ENCODE data around the gene SPA17. TPM values are rescaled to one million over a fixed set of nuclear protein-coding genes. Genes with fewer than 3 reads are reported as not detected.

The SPA17 gene
- total RNA-seq, 2 experiments from 2014 or later, result 5.1 to 5.5 TPM

- DNase-seq (ENCODE audit: low spot score), result peak; percentile 90
- no peaks in the 10 kb centered on the region for H3K79me2 ChIP-seq (ENCODE audit: insufficient read depth, low read depth, low read length)
- H4K20me1 ChIP-seq (ENCODE audit: insufficient read depth, low read length), result no peaks in the 10 kb centered on the region; the same call in 1 of the 2 replicates
- TSS peak; percentile 41 for BruUV-seq (replicated peaks)
- ChIA-PET CTCF (ENCODE audit: unreplicated experiment) (interaction anchor here (0.6 to 1.3 kb wide), 6 partner anchors 16 to 209 kb away, joined by 3 to 5 read pairs (median 4); no protein-coding TSS in a partner anchor), POLR2A (interaction anchor here (0.6 to 2.7 kb wide), 8 partner anchors 17 to 821 kb away, joined by 3 to 9 read pairs (median 4); partner anchors contain the start of genes SIAE and SPA17)
- H3K4me1 ChIP-seq (ENCODE audit: insufficient read depth, low read length, poor library complexity, severe bottlenecking), result peaks cover 23% of the 10 kb centered on the region
- H3K4me2 ChIP-seq (ENCODE audit: low read length), result peak overlapping the region; percentile 74
- TF ChIP-seq CTCF (conservative IDR thresholded peaks at IDR 0.05; ENCODE audit: low read length) (peak; percentile 84), EZH2phosphoT487 (IDR thresholded peaks at IDR 0.05; ENCODE audit: borderline replicate concordance, low read depth, low read length) (no peak)
- peak overlapping the region; percentile 75 for H2AFZ ChIP-seq (ENCODE audit: low read length)
- peak overlapping the region; percentile 61 for H3K27ac ChIP-seq (ENCODE audit: low read depth, low read length, poor library complexity, severe bottlenecking)
- peak overlapping the region; percentile 70 for H3K4me3 ChIP-seq (ENCODE audit: low read depth, low read length, poor library complexity, severe bottlenecking)
- H3K36me3 ChIP-seq (ENCODE audit: insufficient read depth, low read length), result no peaks in the 10 kb centered on the region
- no peaks in the 10 kb centered on the region for H3K9me3 ChIP-seq (ENCODE audit: low read length)
- intact Hi-C loops (cut with micrococcal nuclease; ENCODE audit: unreplicated experiment), result loop anchor here (1.0 to 5.0 kb wide), 4 partner anchors 17 to 91 kb away; no protein-coding TSS in a partner anchor
- no peaks in the 10 kb centered on the region for H3K9me2 ChIP-seq (ENCODE audit: insufficient read depth, low read length)
These were observed 73.0 kb downstream of the SPA17 start for GRCh38 chr11:124746621-124747243.

Small RNAs within 50 kb of the gene (small RNA-seq; reads per million reads assigned to genes)
- not detected for gene RNA5SP352

Other genes starting within 250 kb of the SPA17 start
- not detected in 2 replicates for gene OR8B4, start 249.0 kb upstream of the SPA17 start, total RNA-seq (2014; rRNA removed; shearing (Covaris generic))
- not detected in 2 replicates for gene OR8B4, start 249.0 kb upstream of the SPA17 start, total RNA-seq (2022)
- not detected in 2 replicates for gene OR8B8, start 228.2 kb upstream of the SPA17 start, total RNA-seq (2014; rRNA removed; shearing (Covaris generic))
- not detected in 2 replicates for gene OR8B8, start 228.2 kb upstream of the SPA17 start, total RNA-seq (2022)
- not detected in 2 replicates for gene OR8B12, start 130.2 kb upstream of the SPA17 start, total RNA-seq (2014; rRNA removed; shearing (Covaris generic))
- not detected in 2 replicates for gene OR8B12, start 130.2 kb upstream of the SPA17 start, total RNA-seq (2022)
- not detected in 2 replicates for gene OR8A1, start 103.9 kb upstream of the SPA17 start, total RNA-seq (2014; rRNA removed; shearing (Covaris generic))
- gene OR8A1, start 103.9 kb upstream of the SPA17 start, total RNA-seq (2022), result not detected in 2 replicates
- gene PANX3, start 62.5 kb upstream of the SPA17 start, total RNA-seq (2014; rRNA removed; shearing (Covaris generic)), result not detected in 2 replicates
- not detected in 2 replicates for gene PANX3, start 62.5 kb upstream of the SPA17 start, total RNA-seq (2022)
- 23.3 and 30.0 TPM in 2 replicates for gene TBRG1, start 51.0 kb upstream of the SPA17 start, total RNA-seq (2014; rRNA removed; shearing (Covaris generic))
- gene TBRG1, start 51.0 kb upstream of the SPA17 start, total RNA-seq (2022), result 34.0 and 39.1 TPM in 2 replicates
- gene SIAE, start 165 bp upstream of the SPA17 start, total RNA-seq (2014; rRNA removed; shearing (Covaris generic)), result 2.6 and 4.8 TPM in 2 replicates
- 7.3 and 8.6 TPM in 2 replicates for gene SIAE, start 165 bp upstream of the SPA17 start, total RNA-seq (2022)
- 3.3 and 6.8 TPM in 2 replicates for gene NRGN, start 66.0 kb downstream of the SPA17 start, total RNA-seq (2014; rRNA removed; shearing (Covaris generic))
- 15.3 and 16.9 TPM in 2 replicates for gene NRGN, start 66.0 kb downstream of the SPA17 start, total RNA-seq (2022)
- gene VSIG2, start 78.4 kb downstream of the SPA17 start, total RNA-seq (2014; rRNA removed; shearing (Covaris generic)), result not detected in 2 replicates
- gene VSIG2, start 78.4 kb downstream of the SPA17 start, total RNA-seq (2022), result not detected in 2 replicates
- 0.15 and 0.35 TPM in 2 replicates for gene ESAM, start 88.4 kb downstream of the SPA17 start, total RNA-seq (2014; rRNA removed; shearing (Covaris generic))
- gene ESAM, start 88.4 kb downstream of the SPA17 start, total RNA-seq (2022), result 0.49 and 0.83 TPM in 2 replicates
- gene MSANTD2, start 126.5 kb downstream of the SPA17 start, total RNA-seq (2014; rRNA removed; shearing (Covaris generic)), result 17.7 and 22.1 TPM in 2 replicates
- 21.9 and 23.4 TPM in 2 replicates for gene MSANTD2, start 126.5 kb downstream of the SPA17 start, total RNA-seq (2022)
- 0.19 and 0.28 TPM in 2 replicates for gene ROBO3, start 191.5 kb downstream of the SPA17 start, total RNA-seq (2014; rRNA removed; shearing (Covaris generic))
- not detected in 2 replicates for gene ROBO3, start 191.5 kb downstream of the SPA17 start, total RNA-seq (2022)
- gene ROBO4, start 224.0 kb downstream of the SPA17 start, total RNA-seq (2014; rRNA removed; shearing (Covaris generic)), result not detected in 2 replicates
- gene ROBO4, start 224.0 kb downstream of the SPA17 start, total RNA-seq (2022), result not detected in 2 replicates
- not detected in 2 replicates for gene HEPN1, start 245.3 kb downstream of the SPA17 start, total RNA-seq (2014; rRNA removed; shearing (Covaris generic))
- not detected in 2 replicates for gene HEPN1, start 245.3 kb downstream of the SPA17 start, total RNA-seq (2022)

Measured in OCI-LY7 (cell line).